ENCODE data around the gene ABHD2.

The ABHD2 gene

GRCh38 chr15:89115547-89115946 is 27.3 kb downstream of the ABHD2 start:
- Histone ChIP-seq H3K4me3 (ENCODE audit: low read depth, low read length) (no peak overlapping the region), H3K9me3 (ENCODE audit: control insufficient read depth, insufficient read depth, low read depth, low read length) (no peaks in the 10 kb centered on the region), H3K36me3 (ENCODE audit: control insufficient read depth in 2 of 2, insufficient read depth in 1 of 2, low read length in 2 of 2) (peaks cover 23 to 29% of the 10 kb centered on the region in 2 experiments), H3K27ac (ENCODE audit: extremely low read depth, low read depth, low read length) (no peak overlapping the region), H3K4me1 (ENCODE audit: control insufficient read depth, insufficient read depth, low read length) (no peaks in the 10 kb centered on the region; the same call in 1 of the 2 replicates)
- no peak for TF ChIP-seq ZNF777 (tag by site-specific recombination; IDR thresholded peaks at IDR 0.05; ENCODE audit: borderline replicate concordance)
- CTCF ChIA-PET: interaction anchor here (0.7 to 4.5 kb wide), 8 partner anchors 11 to 364 kb away, joined by 3 to 25 read pairs (median 4); no protein-coding TSS in a partner anchor
- POLR2A ChIA-PET: no interaction called here

GRCh38 chr15:89116404-89116803 is 28.1 kb downstream of the ABHD2 start:
- no peak overlapping the region for H3K4me3 ChIP-seq (ENCODE audit: low read depth, low read length)
- POLR2A ChIA-PET: no interaction called here
- H3K9me3 ChIP-seq (ENCODE audit: control insufficient read depth, insufficient read depth, low read depth, low read length): no peaks in the 10 kb centered on the region
- peaks cover 5% of the 10 kb centered on the region for H3K4me1 ChIP-seq (ENCODE audit: control insufficient read depth, insufficient read depth, low read length)
- no peak for TF ChIP-seq ZNF791 (tag by site-specific recombination; IDR thresholded peaks at IDR 0.05)
- no peak for TF ChIP-seq ZNF132 (tag by site-specific recombination; IDR thresholded peaks at IDR 0.05; ENCODE audit: borderline replicate concordance)
- peak; percentile 68 for TF ChIP-seq ZNF629 (tag by site-specific recombination; IDR thresholded peaks at IDR 0.05)
- TF ChIP-seq ATF2 (tag by site-specific recombination; IDR thresholded peaks at IDR 0.05; ENCODE audit: low read depth): peak; percentile 73
- no peak for TF ChIP-seq ZBTB7A (tag by site-specific recombination; IDR thresholded peaks at IDR 0.05; ENCODE audit: low read depth)
- TF ChIP-seq RBAK (tag by site-specific recombination; IDR thresholded peaks at IDR 0.05): no peak
- no peak for TF ChIP-seq SP3 (tag by site-specific recombination; IDR thresholded peaks at IDR 0.05)
- no peak for TF ChIP-seq ZBTB26 (tag by site-specific recombination; optimal IDR thresholded peaks at IDR 0.05)
- TF ChIP-seq ZNF561 (tag by site-specific recombination; IDR thresholded peaks at IDR 0.05; ENCODE audit: borderline replicate concordance): no peak
- no peak for TF ChIP-seq ZXDB (tag by site-specific recombination; IDR thresholded peaks at IDR 0.05)
- no peak for TF ChIP-seq ZNF274 (IDR thresholded peaks at IDR 0.05; ENCODE audit: low read length)
- TF ChIP-seq ZNF274 (tag by site-specific recombination; IDR thresholded peaks at IDR 0.05; ENCODE audit: borderline replicate concordance): no peak
- no peak for TF ChIP-seq ZBTB11 (tag by site-specific recombination; conservative IDR thresholded peaks at IDR 0.05; ENCODE audit: low read depth)
- TF ChIP-seq ZBTB20 (tag by site-specific recombination; IDR thresholded peaks at IDR 0.05): no peak
- no peak for TF ChIP-seq GLIS1 (tag by site-specific recombination; IDR thresholded peaks at IDR 0.05)
- TF ChIP-seq ZNF112 (tag by site-specific recombination; IDR thresholded peaks at IDR 0.05): no peak
- TF ChIP-seq ZBTB21 (tag by site-specific recombination; IDR thresholded peaks at IDR 0.05): peak; percentile 50; the same call in 1 of the 2 replicates
- TF ChIP-seq ZNF792 (tag by site-specific recombination; IDR thresholded peaks at IDR 0.05): no peak
- TF ChIP-seq ZNF214 (tag by site-specific recombination; IDR thresholded peaks at IDR 0.05; ENCODE audit: borderline replicate concordance): no peak
- TF ChIP-seq ZFP3 (tag by site-specific recombination; IDR thresholded peaks at IDR 0.05; ENCODE audit: low read depth): no peak
- no peak for TF ChIP-seq ZNF211 (tag by site-specific recombination; IDR thresholded peaks at IDR 0.05; ENCODE audit: low read depth)
- TF ChIP-seq KLF16 (tag by site-specific recombination; IDR thresholded peaks at IDR 0.05): no peak
- no peak for TF ChIP-seq ZNF544 (tag by site-specific recombination; IDR thresholded peaks at IDR 0.05)
- TF ChIP-seq WT1 (tag by site-specific recombination; IDR thresholded peaks at IDR 0.05): no peak
- TF ChIP-seq ZNF560 (tag by site-specific recombination; IDR thresholded peaks at IDR 0.05; ENCODE audit: borderline replicate concordance): no peak
- no peak for TF ChIP-seq KLF7 (tag by site-specific recombination; IDR thresholded peaks at IDR 0.05; ENCODE audit: borderline replicate concordance)
- H3K36me3 ChIP-seq (ENCODE audit: control insufficient read depth in 2 of 2, insufficient read depth in 1 of 2, low read length in 2 of 2): peaks cover 23 to 29% of the 10 kb centered on the region in 2 experiments
- H3K27ac ChIP-seq (ENCODE audit: extremely low read depth, low read depth, low read length): no peak overlapping the region
- CTCF ChIA-PET: interaction anchor here (1.9 to 4.5 kb wide), 2 partner anchors 50 to 59 kb away, joined by 6 to 25 read pairs; no protein-coding TSS in a partner anchor

Data from HEK293 (cell line).